Type B pancreatic cell (in vitro differentiated cells): ENCODE measurements around the gene TBC1D23. TPM values are rescaled to one million over a fixed set of nuclear protein-coding genes. Genes with fewer than 3 reads are reported as not detected.

Experiments used
- DNase-seq: peaks from one replicate; pipeline ENCODE4 v3.0.0; 2021; ENCODE audit warnings: mixed read lengths; ENCODE audit not compliant: unreplicated experiment; ENCODE audit errors: extremely low spot score
- H3K27ac Mint-ChIP-seq: 2 replicates; pipeline ENCODE4 v1.8.0; 2021; ENCODE audit warnings: mild to moderate bottlenecking, mixed read lengths
- H3K27me3 Mint-ChIP-seq: 2 replicates; pipeline ENCODE4 v1.8.0; 2021; ENCODE audit warnings: mixed read lengths
- H3K36me3 Mint-ChIP-seq: 2 replicates; pipeline ENCODE4 v1.8.0; 2021; ENCODE audit warnings: mixed read lengths
- H3K4me1 Mint-ChIP-seq: one replicate; pipeline ENCODE4 v1.8.0; 2021; ENCODE audit warnings: mixed read lengths; ENCODE audit not compliant: unreplicated experiment
- H3K4me3 Mint-ChIP-seq: 2 replicates; pipeline ENCODE4 v1.8.0; 2021; ENCODE audit warnings: mild to moderate bottlenecking, mixed read lengths
- H3K9me3 Mint-ChIP-seq: 2 replicates; pipeline ENCODE4 v1.8.0; 2021; ENCODE audit warnings: mixed read lengths
- total RNA-seq: library from RNA; stranded (reverse); gene quantifications from 2 replicates; pipeline ENCODE4 v1.2.1, GENCODE V29; 2021; ENCODE audit warnings: low replicate concordance
- TF ChIP-seq, protein P1 (sequence below): fragments of 200-600 bp; sonication (generic); conservative IDR thresholded peaks from 2 replicates; pipeline ENCODE4 v1.5.0; 2021; ENCODE audit warnings: antibody characterized with exemption, mild to moderate bottlenecking

TBC1D23 gene
- total RNA-seq, 1 donor from 2014 or later: 39.6 TPM

DNA sequence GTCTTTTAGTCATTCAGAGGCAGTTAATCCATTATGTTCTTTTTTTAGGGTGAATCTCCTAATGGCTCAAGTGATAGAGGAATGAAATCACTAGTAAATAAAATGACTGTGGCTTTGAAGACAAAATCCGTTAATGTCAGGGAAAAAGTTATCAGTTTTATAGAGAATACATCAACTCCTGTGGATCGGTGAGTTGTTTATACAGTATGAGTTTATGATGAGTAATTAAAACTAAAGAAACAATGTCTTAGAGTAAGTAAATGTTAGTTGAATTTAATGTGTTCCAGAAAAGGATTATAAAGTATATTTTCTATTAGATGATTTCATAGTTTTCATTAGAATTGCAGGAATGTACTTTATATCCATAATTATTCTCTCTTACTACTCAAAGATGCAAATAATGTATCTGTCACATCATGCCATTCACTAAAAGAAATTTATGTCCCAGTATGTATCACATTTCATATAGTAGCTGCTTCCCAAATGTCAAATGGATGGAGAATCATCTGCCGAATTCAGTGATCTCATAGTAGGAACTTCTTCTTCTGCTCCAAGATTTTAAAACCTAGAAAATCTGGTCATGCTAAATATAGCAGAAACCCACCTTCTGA lies 49.7 kb downstream of the TBC1D23 start:
- Mint-ChIP-seq H3K4me1 (no peaks in the 10 kb centered on the region), H3K36me3 (peaks cover 9% of the 10 kb centered on the region), H3K27me3 (no peaks in the 10 kb centered on the region), H3K4me3 (no peak overlapping the region), H3K9me3 (no peaks in the 10 kb centered on the region), H3K27ac (no peak overlapping the region)
- no peak for DNase-seq
- TF ChIP-seq, protein P1, sequence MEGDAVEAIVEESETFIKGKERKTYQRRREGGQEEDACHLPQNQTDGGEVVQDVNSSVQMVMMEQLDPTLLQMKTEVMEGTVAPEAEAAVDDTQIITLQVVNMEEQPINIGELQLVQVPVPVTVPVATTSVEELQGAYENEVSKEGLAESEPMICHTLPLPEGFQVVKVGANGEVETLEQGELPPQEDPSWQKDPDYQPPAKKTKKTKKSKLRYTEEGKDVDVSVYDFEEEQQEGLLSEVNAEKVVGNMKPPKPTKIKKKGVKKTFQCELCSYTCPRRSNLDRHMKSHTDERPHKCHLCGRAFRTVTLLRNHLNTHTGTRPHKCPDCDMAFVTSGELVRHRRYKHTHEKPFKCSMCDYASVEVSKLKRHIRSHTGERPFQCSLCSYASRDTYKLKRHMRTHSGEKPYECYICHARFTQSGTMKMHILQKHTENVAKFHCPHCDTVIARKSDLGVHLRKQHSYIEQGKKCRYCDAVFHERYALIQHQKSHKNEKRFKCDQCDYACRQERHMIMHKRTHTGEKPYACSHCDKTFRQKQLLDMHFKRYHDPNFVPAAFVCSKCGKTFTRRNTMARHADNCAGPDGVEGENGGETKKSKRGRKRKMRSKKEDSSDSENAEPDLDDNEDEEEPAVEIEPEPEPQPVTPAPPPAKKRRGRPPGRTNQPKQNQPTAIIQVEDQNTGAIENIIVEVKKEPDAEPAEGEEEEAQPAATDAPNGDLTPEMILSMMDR: no peak

DNA sequence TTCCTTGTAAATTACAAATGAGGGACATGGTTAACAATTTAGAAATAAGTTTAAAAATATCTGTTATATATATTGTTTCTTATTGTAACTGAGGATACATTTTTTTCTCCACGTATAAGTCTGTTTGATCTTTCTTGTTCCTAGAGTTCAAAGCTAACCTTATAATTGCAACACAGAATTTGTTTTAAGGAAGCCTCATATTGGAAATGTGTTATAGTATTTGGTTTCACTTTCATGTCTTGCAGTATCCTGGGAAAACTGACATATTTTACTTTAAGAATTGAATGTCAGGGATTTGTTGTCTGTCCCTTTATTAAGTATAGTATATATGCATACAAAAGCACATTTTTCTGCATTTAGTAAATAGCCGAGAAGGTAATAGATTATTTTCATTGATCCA lies 50.2 kb downstream of the TBC1D23 start:
- TF ChIP-seq, protein P1: no peak
- Mint-ChIP-seq H3K4me3 (no peak overlapping the region), H3K27me3 (no peaks in the 10 kb centered on the region), H3K9me3 (no peaks in the 10 kb centered on the region), H3K36me3 (peaks cover 9% of the 10 kb centered on the region), H3K4me1 (no peaks in the 10 kb centered on the region), H3K27ac (no peak overlapping the region)
- DNase-seq: no peak

DNA sequence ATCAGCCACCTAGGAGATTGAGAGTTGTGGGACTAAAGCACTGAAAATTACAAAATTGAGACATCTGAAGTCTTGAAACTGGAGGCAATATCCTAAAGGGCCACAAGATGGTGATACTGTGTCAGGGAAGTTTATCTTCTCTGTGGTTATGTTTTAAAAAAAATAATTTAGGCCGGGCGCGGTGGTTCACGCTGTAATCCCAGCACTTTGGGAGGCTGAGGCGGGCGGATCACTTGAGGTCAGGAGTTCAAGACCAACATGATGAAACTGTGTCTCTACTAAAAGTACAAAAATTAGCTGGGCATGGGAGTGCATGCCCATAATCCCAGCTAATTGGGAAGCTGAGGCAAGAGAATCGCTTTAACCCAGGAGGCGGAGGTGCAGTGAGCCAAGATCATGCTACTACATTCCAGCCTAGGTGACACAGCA lies 55.9 kb downstream of the TBC1D23 start:
- no peaks in the 10 kb centered on the region for H3K4me1 Mint-ChIP-seq
- H3K27ac Mint-ChIP-seq: peak overlapping the region; percentile 29
- TF ChIP-seq, protein P1: peak; percentile 85
- no peaks in the 10 kb centered on the region for H3K27me3 Mint-ChIP-seq
- H3K4me3 Mint-ChIP-seq: no peak overlapping the region
- H3K9me3 Mint-ChIP-seq: no peaks in the 10 kb centered on the region
- DNase-seq: no peak
- H3K36me3 Mint-ChIP-seq: peaks cover 6% of the 10 kb centered on the region

DNA sequence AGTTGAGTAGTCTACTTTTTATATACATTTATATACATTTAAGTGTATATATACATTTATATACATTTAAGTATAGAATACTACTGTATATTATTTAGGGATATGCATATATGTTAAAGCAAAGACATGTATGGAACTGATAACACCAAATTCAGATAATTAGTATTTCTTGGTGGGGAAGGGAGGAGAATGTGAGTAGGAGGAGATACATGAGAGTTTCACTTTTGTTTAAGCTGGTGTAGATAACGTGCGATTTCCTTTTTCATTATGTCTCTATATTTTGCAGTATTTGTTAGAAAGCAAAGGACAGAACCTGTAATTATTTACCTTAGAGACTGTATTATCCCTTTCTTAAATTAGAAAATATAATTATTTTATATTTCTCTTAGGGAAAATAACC lies 57.1 kb downstream of the TBC1D23 start:
- no peaks in the 10 kb centered on the region for H3K9me3 Mint-ChIP-seq
- no peak overlapping the region for H3K27ac Mint-ChIP-seq
- no peak for DNase-seq
- no peaks in the 10 kb centered on the region for H3K27me3 Mint-ChIP-seq
- no peaks in the 10 kb centered on the region for H3K4me1 Mint-ChIP-seq
- H3K36me3 Mint-ChIP-seq: peaks cover 6% of the 10 kb centered on the region
- TF ChIP-seq, protein P1: no peak
- no peak overlapping the region for H3K4me3 Mint-ChIP-seq

DNA sequence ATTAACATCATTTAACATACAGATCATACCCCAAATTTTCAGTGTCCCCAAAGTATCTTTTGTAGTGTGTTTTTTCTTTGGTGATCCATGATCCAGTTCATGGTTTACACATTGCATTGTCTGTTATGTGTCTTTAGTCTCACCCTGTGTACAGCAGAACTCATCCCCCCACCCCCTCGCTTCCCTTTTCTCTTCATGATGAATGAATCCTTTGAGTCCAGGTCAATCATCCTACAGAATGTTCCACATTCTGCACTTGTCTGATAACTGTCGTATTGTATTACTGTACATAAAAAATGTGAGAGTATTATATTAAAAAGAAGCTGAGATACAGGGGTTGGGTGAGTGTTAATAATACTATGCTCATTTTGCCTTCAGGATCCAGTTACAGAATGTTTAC lies 59.2 kb downstream of the TBC1D23 start:
- TF ChIP-seq, protein P1: no peak
- Mint-ChIP-seq H3K4me3 (no peak overlapping the region), H3K36me3 (peaks cover 6% of the 10 kb centered on the region), H3K9me3 (no peaks in the 10 kb centered on the region), H3K27me3 (no peaks in the 10 kb centered on the region), H3K4me1 (no peaks in the 10 kb centered on the region), H3K27ac (no peak overlapping the region)
- DNase-seq: no peak
